Measurements from ENCODE around the gene BOD1.

DNA sequence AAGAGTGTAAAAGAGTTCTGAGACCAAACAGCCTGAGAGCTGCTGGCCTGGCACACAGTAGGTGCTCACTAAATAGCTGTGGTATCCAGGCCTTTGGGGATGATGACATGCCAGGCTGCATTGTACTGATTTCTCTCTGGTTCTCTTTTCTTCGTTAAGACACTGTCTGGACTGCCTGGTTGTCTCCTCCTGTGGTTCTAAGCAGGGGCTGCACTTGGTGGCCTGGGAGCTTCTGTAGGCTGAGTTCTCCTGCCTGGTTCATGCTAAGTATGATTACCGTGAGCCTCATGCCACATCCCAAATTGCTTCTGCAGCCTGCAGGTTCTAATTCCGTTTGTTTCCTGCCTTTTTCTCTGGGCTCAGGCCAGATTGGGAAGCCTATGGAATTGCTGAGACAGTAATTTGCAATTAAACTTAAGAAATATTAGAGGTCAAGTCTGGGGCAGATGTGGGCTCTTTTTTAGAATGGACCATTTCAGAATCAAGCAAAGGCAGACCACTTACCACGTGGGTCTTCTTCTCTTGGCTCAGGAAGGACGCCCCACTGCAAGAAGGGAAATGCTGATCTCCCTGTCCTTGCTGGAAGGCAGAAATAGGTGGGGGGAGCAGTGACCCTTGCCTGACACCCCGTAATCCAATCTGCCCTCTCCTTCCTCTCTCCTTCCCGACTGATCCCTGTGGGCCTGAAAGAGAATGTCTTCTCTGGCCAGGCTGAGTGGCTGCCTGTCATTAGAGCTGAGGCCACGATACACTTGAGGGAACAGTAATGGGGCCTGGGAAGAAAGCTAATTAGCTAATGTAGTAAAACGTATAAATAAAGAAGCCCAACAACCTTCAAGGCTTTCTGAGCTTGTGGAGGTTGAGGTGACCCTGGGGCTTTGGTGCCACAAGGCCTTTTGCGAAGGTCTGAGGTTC is 21.9 kb upstream of the BOD1 start:
- TF ChIP-seq EZH2 (IDR thresholded peaks at IDR 0.05; ENCODE audit: borderline replicate concordance, low read depth, low read length, severe bottlenecking): no peak
- TF ChIP-seq, protein P1, sequence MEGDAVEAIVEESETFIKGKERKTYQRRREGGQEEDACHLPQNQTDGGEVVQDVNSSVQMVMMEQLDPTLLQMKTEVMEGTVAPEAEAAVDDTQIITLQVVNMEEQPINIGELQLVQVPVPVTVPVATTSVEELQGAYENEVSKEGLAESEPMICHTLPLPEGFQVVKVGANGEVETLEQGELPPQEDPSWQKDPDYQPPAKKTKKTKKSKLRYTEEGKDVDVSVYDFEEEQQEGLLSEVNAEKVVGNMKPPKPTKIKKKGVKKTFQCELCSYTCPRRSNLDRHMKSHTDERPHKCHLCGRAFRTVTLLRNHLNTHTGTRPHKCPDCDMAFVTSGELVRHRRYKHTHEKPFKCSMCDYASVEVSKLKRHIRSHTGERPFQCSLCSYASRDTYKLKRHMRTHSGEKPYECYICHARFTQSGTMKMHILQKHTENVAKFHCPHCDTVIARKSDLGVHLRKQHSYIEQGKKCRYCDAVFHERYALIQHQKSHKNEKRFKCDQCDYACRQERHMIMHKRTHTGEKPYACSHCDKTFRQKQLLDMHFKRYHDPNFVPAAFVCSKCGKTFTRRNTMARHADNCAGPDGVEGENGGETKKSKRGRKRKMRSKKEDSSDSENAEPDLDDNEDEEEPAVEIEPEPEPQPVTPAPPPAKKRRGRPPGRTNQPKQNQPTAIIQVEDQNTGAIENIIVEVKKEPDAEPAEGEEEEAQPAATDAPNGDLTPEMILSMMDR (IDR thresholded peaks at IDR 0.05; ENCODE audit: extremely low read depth in 1 of 2, insufficient read depth in 1 of 2, low read depth in 1 of 2, low read length in 2 of 2): no peak
- TF ChIP-seq JUN (IDR thresholded peaks at IDR 0.05; ENCODE audit: borderline replicate concordance, insufficient read depth, insufficient read length, low read depth): no peak
- TF ChIP-seq POLR2AphosphoS5 (IDR thresholded peaks at IDR 0.05; ENCODE audit: insufficient read depth, low read depth, low read length): no peak
- no peak for TF ChIP-seq POLR2A (IDR thresholded peaks at IDR 0.05; ENCODE audit: low read depth, low read length)
- no peak for TF ChIP-seq GATA2 (IDR thresholded peaks at IDR 0.05; ENCODE audit: insufficient read depth, insufficient read length, low read depth, low read length)
- TF ChIP-seq, protein P2, sequence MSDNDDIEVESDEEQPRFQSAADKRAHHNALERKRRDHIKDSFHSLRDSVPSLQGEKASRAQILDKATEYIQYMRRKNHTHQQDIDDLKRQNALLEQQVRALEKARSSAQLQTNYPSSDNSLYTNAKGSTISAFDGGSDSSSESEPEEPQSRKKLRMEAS (IDR thresholded peaks at IDR 0.05; ENCODE audit: insufficient read depth, insufficient read length): no peak
- no peak for TF ChIP-seq MYC (IDR thresholded peaks at IDR 0.05; ENCODE audit: low read depth, low read length)

Measured in endothelial cell of umbilical vein (primary cell).